ENCODE results near the gene ITIH4. TPM values are rescaled to one million over a fixed set of nuclear protein-coding genes. Genes with fewer than 3 reads are reported as not detected.

ITIH4 gene
- total RNA-seq, 1 experiment from 2014 or later = not detected

GRCh38 chr3:52854013-52854412 lies 23.5 kb upstream of the ITIH4 start:
- in situ Hi-C loops (cut with HindIII; ENCODE audit: low pct_unique_long_range_greater_than_20kb, low sequenced_read_pairs) = no loop called here
- no peak for DNase-seq (ENCODE audit: low read depth, low spot score)

GRCh38 chr3:52852419-52852818 lies 21.9 kb upstream of the ITIH4 start:
- in situ Hi-C loops (cut with HindIII; ENCODE audit: low pct_unique_long_range_greater_than_20kb, low sequenced_read_pairs) = no loop called here

GRCh38 chr3:52851348-52851747 lies 20.9 kb upstream of the ITIH4 start:
- DNase-seq (ENCODE audit: low read depth, low spot score) = peak; percentile 85
- in situ Hi-C loops (cut with HindIII; ENCODE audit: low pct_unique_long_range_greater_than_20kb, low sequenced_read_pairs) = no loop called here

More at GRCh38 chr3:52852419-52852818, 21.9 kb upstream of the ITIH4 start:
- DNase-seq (ENCODE audit: low read depth, low spot score) = no peak

- DNase-seq (ENCODE audit: low read depth, low spot score) = no peak
- in situ Hi-C loops (cut with HindIII; ENCODE audit: low pct_unique_long_range_greater_than_20kb, low sequenced_read_pairs) = no loop called here
Observed at GRCh38 chr3:52849656-52850055, 19.2 kb upstream of the ITIH4 start.

GRCh38 chr3:52848617-52849016 lies 18.1 kb upstream of the ITIH4 start:
- DNase-seq (ENCODE audit: low read depth, low spot score) = no peak
- in situ Hi-C loops (cut with HindIII; ENCODE audit: low pct_unique_long_range_greater_than_20kb, low sequenced_read_pairs) = no loop called here

GRCh38 chr3:52847726-52848125 lies 17.3 kb upstream of the ITIH4 start:
- no peak for DNase-seq (ENCODE audit: low read depth, low spot score)
- in situ Hi-C loops (cut with HindIII; ENCODE audit: low pct_unique_long_range_greater_than_20kb, low sequenced_read_pairs) = no loop called here

GRCh38 chr3:52847241-52847640 lies 16.8 kb upstream of the ITIH4 start:
- no peak for DNase-seq (ENCODE audit: low read depth, low spot score)
- in situ Hi-C loops (cut with HindIII; ENCODE audit: low pct_unique_long_range_greater_than_20kb, low sequenced_read_pairs) = no loop called here

GRCh38 chr3:52846432-52846965 lies 16.0 kb upstream of the ITIH4 start:
- in situ Hi-C loops (cut with HindIII; ENCODE audit: low pct_unique_long_range_greater_than_20kb, low sequenced_read_pairs) = no loop called here
- no peak for DNase-seq (ENCODE audit: low read depth, low spot score)

GRCh38 chr3:52845691-52846431 lies 15.4 kb upstream of the ITIH4 start:
- in situ Hi-C loops (cut with HindIII; ENCODE audit: low pct_unique_long_range_greater_than_20kb, low sequenced_read_pairs) = no loop called here
- DNase-seq (ENCODE audit: low read depth, low spot score) = no peak

- in situ Hi-C loops (cut with HindIII; ENCODE audit: low pct_unique_long_range_greater_than_20kb, low sequenced_read_pairs) = no loop called here
- no peak for DNase-seq (ENCODE audit: low read depth, low spot score)
Observed at GRCh38 chr3:52845157-52845556, 14.7 kb upstream of the ITIH4 start.

- in situ Hi-C loops (cut with HindIII; ENCODE audit: low pct_unique_long_range_greater_than_20kb, low sequenced_read_pairs) = no loop called here
- DNase-seq (ENCODE audit: low read depth, low spot score) = no peak
Observed at GRCh38 chr3:52844290-52844975, 14.0 kb upstream of the ITIH4 start.

- in situ Hi-C loops (cut with HindIII; ENCODE audit: low pct_unique_long_range_greater_than_20kb, low sequenced_read_pairs) = no loop called here
- no peak for DNase-seq (ENCODE audit: low read depth, low spot score)
Observed at GRCh38 chr3:52843881-52844280, 13.4 kb upstream of the ITIH4 start.

- no peak for DNase-seq (ENCODE audit: low read depth, low spot score)
- in situ Hi-C loops (cut with HindIII; ENCODE audit: low pct_unique_long_range_greater_than_20kb, low sequenced_read_pairs) = no loop called here
Observed at GRCh38 chr3:52843108-52843865, 12.8 kb upstream of the ITIH4 start.

GRCh38 chr3:52842424-52842823 lies 12.0 kb upstream of the ITIH4 start:
- no peak for DNase-seq (ENCODE audit: low read depth, low spot score)
- in situ Hi-C loops (cut with HindIII; ENCODE audit: low pct_unique_long_range_greater_than_20kb, low sequenced_read_pairs) = no loop called here

GRCh38 chr3:52841981-52842340 lies 11.5 kb upstream of the ITIH4 start:
- no peak for DNase-seq (ENCODE audit: low read depth, low spot score)
- in situ Hi-C loops (cut with HindIII; ENCODE audit: low pct_unique_long_range_greater_than_20kb, low sequenced_read_pairs) = no loop called here

- in situ Hi-C loops (cut with HindIII; ENCODE audit: low pct_unique_long_range_greater_than_20kb, low sequenced_read_pairs) = no loop called here
- no peak for DNase-seq (ENCODE audit: low read depth, low spot score)
Observed at GRCh38 chr3:52841211-52841980, 10.9 kb upstream of the ITIH4 start.

GRCh38 chr3:52839892-52840545 lies 9.5 kb upstream of the ITIH4 start:
- DNase-seq (ENCODE audit: low read depth, low spot score) = no peak
- in situ Hi-C loops (cut with HindIII; ENCODE audit: low pct_unique_long_range_greater_than_20kb, low sequenced_read_pairs) = no loop called here

All from SK-MEL-5 (cell line).